Measurements from ENCODE around the gene EPS8.

- no peak for TF ChIP-seq POLR2A (IDR thresholded peaks at IDR 0.05)
- no peak for TF ChIP-seq CTCF (IDR thresholded peaks at IDR 0.05)
Observed at GRCh38 chr12:15648558-15648957, 140.6 kb downstream of the EPS8 start.

Data from vagina (tissue), 2 donors.